8988T (cell line): Measurements from ENCODE around the gene TIMM10B.

ENCODE experiments used
- DNase-seq: peaks from one replicate; pipeline ENCODE4 v3.0.0; 2011

The TIMM10B gene

GRCh38 chr11:6481012-6481923, at the start of gene TIMM10B, which contains the start of gene ARFIP2:
TIMM10B (plus strand) TSS chr11:6481501; CDS start chr11:6481517, 16 bp downstream.
ARFIP2 (minus strand) TSS chr11:6481331; CDS start chr11:6480421, 910 bp downstream.
- DNase-seq = peak; percentile 99

- DNase-seq = peak; percentile 61
Measured at GRCh38 chr11:6431861-6432260, 49.4 kb upstream of the TIMM10B start.

GRCh38 chr11:6433998-6434660, 47.2 kb upstream of the TIMM10B start:
- no peak for DNase-seq

GRCh38 chr11:6437423-6437822, 43.9 kb upstream of the TIMM10B start:
- no peak for DNase-seq

GRCh38 chr11:6437993-6438392, 43.3 kb upstream of the TIMM10B start:
- no peak for DNase-seq

- DNase-seq = peak; percentile 62
Measured at GRCh38 chr11:6438979-6439571, 42.2 kb upstream of the TIMM10B start.

GRCh38 chr11:6440906-6441358, 40.4 kb upstream of the TIMM10B start, which contains the start of gene HPX:
HPX (minus strand) TSS chr11:6440987; CDS start chr11:6440963, 24 bp downstream.
- DNase-seq = no peak

GRCh38 chr11:6442441-6442840, 38.9 kb upstream of the TIMM10B start:
- DNase-seq = no peak

- peak; percentile 84 for DNase-seq
Measured at GRCh38 chr11:6443269-6444003, 37.9 kb upstream of the TIMM10B start.

GRCh38 chr11:6448574-6448973, 32.7 kb upstream of the TIMM10B start:
- DNase-seq = no peak

- no peak for DNase-seq
Measured at GRCh38 chr11:6452219-6452618, 29.1 kb upstream of the TIMM10B start.

GRCh38 chr11:6453152-6453551, 28.1 kb upstream of the TIMM10B start:
- DNase-seq = no peak

- DNase-seq = no peak
Measured at GRCh38 chr11:6455070-6455469, 26.2 kb upstream of the TIMM10B start.

- DNase-seq = no peak
Measured at GRCh38 chr11:6456361-6457073, 24.8 kb upstream of the TIMM10B start.

- no peak for DNase-seq
Measured at GRCh38 chr11:6457581-6458320, 23.6 kb upstream of the TIMM10B start.

GRCh38 chr11:6458352-6459098, 22.8 kb upstream of the TIMM10B start:
- DNase-seq = no peak

GRCh38 chr11:6459099-6459450, 22.2 kb upstream of the TIMM10B start:
- DNase-seq = no peak

GRCh38 chr11:6468712-6469495, 12.4 kb upstream of the TIMM10B start:
- DNase-seq = peak; percentile 67

- no peak for DNase-seq
Measured at GRCh38 chr11:6469599-6469998, 11.7 kb upstream of the TIMM10B start.

- no peak for DNase-seq
Measured at GRCh38 chr11:6472934-6473333, 8.4 kb upstream of the TIMM10B start.
